ENCODE data around the gene CCNY.

DNA sequence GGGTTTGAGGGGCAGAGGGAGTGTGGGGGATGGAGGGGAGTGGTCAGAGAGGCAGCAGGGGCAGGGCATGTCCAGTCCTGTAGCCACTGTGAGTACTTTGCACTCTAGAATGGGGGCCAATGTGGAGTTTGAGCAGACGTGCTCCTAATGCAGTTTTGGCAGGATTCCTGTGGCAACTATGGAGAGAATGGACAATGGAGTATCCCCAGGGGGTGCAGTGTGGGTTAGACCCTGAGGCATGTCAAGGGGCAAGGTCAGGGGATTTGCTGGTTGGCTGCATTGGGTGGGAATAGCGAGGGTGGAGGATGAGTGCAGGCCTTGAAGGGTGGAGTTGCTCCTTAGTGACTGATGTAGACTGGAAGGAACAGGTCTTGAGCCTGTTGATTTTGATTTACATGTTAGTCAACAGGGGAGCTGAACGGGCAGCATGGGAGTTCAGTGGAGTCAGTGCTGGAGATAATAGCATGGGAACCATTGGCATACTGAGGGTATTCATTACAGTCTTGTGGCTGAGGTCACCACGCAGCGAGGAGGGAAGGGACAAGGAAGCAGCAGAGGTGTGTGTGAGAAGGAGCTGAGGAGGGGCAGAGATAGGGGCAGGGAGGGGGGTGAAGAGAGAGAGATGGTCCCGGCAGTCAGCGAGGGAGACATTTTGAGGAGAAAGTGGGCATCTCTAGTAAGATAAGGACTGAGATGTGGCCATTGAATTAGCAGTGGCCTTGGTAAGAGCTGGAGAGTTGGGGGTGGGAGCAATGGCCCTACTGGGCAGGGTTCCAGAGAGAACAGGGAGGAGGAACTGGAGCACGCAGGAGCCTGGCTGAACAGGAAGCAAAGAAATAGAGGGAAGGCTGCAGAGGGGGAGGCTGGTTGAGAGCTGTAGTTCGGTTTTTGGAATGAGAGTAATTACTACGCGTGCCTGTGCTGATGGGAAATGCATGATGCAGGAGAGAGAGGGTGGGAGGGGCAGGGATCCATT is 112.7 kb downstream of the CCNY start:
- TF ChIP-seq POLR2AphosphoS5 (IDR thresholded peaks at IDR 0.05; ENCODE audit: borderline replicate concordance, low read depth, low read length) (no peak), EZH2 (IDR thresholded peaks at IDR 0.05) (no peak)
